Measurements from ENCODE around the gene KCNH4. TPM values are rescaled to one million over a fixed set of nuclear protein-coding genes. Genes with fewer than 3 reads are reported as not detected.

The KCNH4 gene
- total RNA-seq, 2 experiments from 2014 or later: 0.24 to 0.35 TPM

GRCh38 chr17:42117397-42118125 lies 63.4 kb downstream of the KCNH4 start:
- Mint-ChIP-seq H3K27ac (no peak overlapping the region), H3K9me3 (no peaks in the 10 kb centered on the region), H3K27me3 (ENCODE audit: low read depth) (no peaks in the 10 kb centered on the region), H3K36me3 (ENCODE audit: low read depth) (peaks cover 40% of the 10 kb centered on the region), H3K4me1 (ENCODE audit: low read depth) (peaks cover 32% of the 10 kb centered on the region), H3K4me3 (no peak overlapping the region)
- CTCF ChIA-PET: interaction anchor here (0.6 to 5.6 kb wide), 16 partner anchors 13 to 317 kb away, joined by 3 to 29 read pairs (median 4); partner anchors contain the start of genes CNP, DNAJC7, KCNH4 and NKIRAS2
- no peak for DNase-seq
- intact Hi-C loops (cut with micrococcal nuclease): loop anchor here (1.0 to 10.0 kb wide), 4 partner anchors 64 to 407 kb away; partner anchors contain the start of genes ACLY and KCNH4

DNA sequence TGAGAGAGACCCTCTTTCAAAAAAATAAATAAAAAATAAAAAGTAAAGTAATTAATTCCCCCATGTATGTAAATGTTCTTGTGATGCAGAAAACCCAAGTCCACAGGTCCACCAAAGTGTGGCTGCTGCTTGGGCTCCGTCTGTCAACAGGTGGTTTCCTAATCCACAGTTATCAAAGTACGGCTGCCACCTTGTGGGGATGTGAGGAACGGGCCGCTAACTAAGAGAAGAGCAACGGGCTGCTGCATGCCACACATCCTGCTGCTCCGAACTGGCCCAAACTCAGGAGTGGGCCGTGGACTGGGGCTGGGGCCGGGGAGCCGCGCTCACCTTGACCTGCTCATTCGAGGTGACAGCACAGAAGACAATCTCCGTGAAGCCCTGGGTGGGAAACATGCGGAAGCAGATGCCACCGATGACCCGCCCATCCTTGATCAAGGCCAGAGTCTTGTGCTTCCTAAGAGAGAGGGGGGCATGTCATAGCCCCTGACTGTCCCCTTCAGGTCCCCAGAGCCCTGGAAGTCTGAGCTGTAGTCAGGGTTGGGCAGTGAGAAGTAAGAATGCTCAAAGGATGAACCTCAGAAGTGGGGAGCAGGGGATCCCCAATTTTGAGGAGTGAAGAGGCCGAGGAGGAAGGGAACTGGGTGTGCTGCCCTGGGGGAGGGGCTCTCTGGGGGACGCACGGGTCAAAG lies 64.1 kb downstream of the KCNH4 start:
- H3K27ac Mint-ChIP-seq: no peak overlapping the region
- CTCF ChIA-PET: interaction anchor here (0.6 to 5.6 kb wide), 12 partner anchors 13 to 1617 kb away, joined by 3 to 38 read pairs (median 4); partner anchors contain the start of genes CNP, DNAJC7 and NKIRAS2
- peaks cover 36% of the 10 kb centered on the region for H3K4me1 Mint-ChIP-seq (ENCODE audit: low read depth)
- intact Hi-C loops (cut with micrococcal nuclease): loop anchor here (1.0 to 10.0 kb wide), 6 partner anchors 50 to 408 kb away; partner anchors contain the start of gene ACLY
- no peaks in the 10 kb centered on the region for H3K9me3 Mint-ChIP-seq
- H3K4me3 Mint-ChIP-seq: no peak overlapping the region
- peak; percentile 93 for DNase-seq
- peaks cover 40% of the 10 kb centered on the region for H3K36me3 Mint-ChIP-seq (ENCODE audit: low read depth)
- H3K27me3 Mint-ChIP-seq (ENCODE audit: low read depth): no peaks in the 10 kb centered on the region

- DNase-seq: no peak
- intact Hi-C loops (cut with micrococcal nuclease): loop anchor here (5.0 to 10.0 kb wide), 2 partner anchors 411 to 563 kb away; partner anchors contain the start of gene PLEKHH3
- Mint-ChIP-seq H3K27me3 (ENCODE audit: low read depth) (no peaks in the 10 kb centered on the region), H3K27ac (no peak overlapping the region), H3K4me3 (no peak overlapping the region), H3K9me3 (no peaks in the 10 kb centered on the region), H3K36me3 (ENCODE audit: low read depth) (peaks cover 36% of the 10 kb centered on the region), H3K4me1 (ENCODE audit: low read depth) (peaks cover 37% of the 10 kb centered on the region)
- CTCF ChIA-PET: interaction anchor here (0.6 to 4.3 kb wide), 12 partner anchors 9 to 292 kb away, joined by 3 to 38 read pairs (median 4); partner anchors contain the start of gene KCNH4
Measured at GRCh38 chr17:42114118-42114517, 66.8 kb downstream of the KCNH4 start.

DNA sequence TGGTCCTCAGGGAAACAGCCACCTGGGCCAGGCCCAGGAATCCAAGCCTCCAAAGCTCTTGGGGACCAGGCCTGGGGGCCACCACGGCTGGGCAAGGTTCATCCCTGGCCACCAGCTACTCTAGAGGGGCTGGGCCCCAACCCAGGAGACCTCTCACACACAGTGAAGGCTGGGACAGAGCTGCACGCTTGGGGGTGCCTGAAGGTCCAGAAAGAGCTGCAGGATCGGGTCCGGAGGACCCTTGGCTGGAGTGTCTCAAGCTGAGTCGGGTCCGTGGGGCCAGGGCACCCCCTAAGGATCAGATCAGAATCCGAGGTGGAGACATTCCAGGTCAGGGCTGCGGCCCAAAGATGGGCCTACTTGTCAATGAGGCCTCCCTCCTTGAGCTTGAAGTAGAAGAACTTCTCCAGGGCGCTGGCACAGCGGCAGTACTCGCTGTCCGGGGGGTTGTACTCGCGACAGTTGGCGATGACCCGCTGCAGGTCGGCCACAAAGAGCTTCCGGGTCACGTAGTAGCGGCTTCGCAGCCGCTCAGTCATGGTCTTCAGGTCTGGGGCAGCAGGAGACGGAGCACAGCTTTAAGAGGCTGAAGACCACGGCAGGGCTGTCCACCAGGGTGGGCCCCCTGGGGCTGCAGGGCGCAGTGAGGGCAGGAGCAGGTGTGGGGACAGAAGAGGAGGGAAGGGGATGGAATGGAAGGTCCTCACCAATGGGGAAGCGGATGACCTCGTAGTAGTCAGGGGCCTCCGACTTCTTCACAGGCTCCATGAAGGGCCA lies 67.5 kb downstream of the KCNH4 start:
- H3K4me1 Mint-ChIP-seq (ENCODE audit: low read depth): peaks cover 31% of the 10 kb centered on the region
- H3K36me3 Mint-ChIP-seq (ENCODE audit: low read depth): peaks cover 32% of the 10 kb centered on the region
- intact Hi-C loops (cut with micrococcal nuclease): loop anchor here (2.0 to 10.0 kb wide), 3 partner anchors 41 to 564 kb away; partner anchors contain the start of genes PLEKHH3 and RAB5C
- H3K27me3 Mint-ChIP-seq (ENCODE audit: low read depth): no peaks in the 10 kb centered on the region
- H3K4me3 Mint-ChIP-seq: no peak overlapping the region
- peak overlapping the region; percentile 92 for H3K27ac Mint-ChIP-seq
- H3K9me3 Mint-ChIP-seq: no peaks in the 10 kb centered on the region
- CTCF ChIA-PET: interaction anchor here (0.6 to 4.3 kb wide), 15 partner anchors 10 to 293 kb away, joined by 3 to 38 read pairs (median 4); partner anchors contain the start of gene ODAD4
- no peak for DNase-seq

- peak; percentile 90 for DNase-seq
- CTCF ChIA-PET: interaction anchor here (0.8 to 4.3 kb wide), 14 partner anchors 12 to 294 kb away, joined by 3 to 38 read pairs (median 4); partner anchors contain the start of genes NKIRAS2 and ODAD4
- Mint-ChIP-seq H3K9me3 (no peaks in the 10 kb centered on the region), H3K4me3 (peak within 1 kb of the TSS; percentile 81), H3K4me1 (ENCODE audit: low read depth) (peaks cover 38% of the 10 kb centered on the region), H3K27me3 (ENCODE audit: low read depth) (no peaks in the 10 kb centered on the region), H3K27ac (peak within 1 kb of the TSS; percentile 92), H3K36me3 (ENCODE audit: low read depth) (peaks cover 25% of the 10 kb centered on the region)
- intact Hi-C loops (cut with micrococcal nuclease): loop anchor here (1.0 to 10.0 kb wide), 5 partner anchors 21 to 565 kb away; partner anchors contain the start of genes DNAJC7, PLEKHH3 and RAB5C
Measured at GRCh38 chr17:42112552-42113176, 68.3 kb downstream of the KCNH4 start, which contains the start of gene DHX58. Gene DHX58, minus strand, starts transcription at chr17:42112714. Its CDS starts 822 bp downstream, at chr17:42111892.

GRCh38 chr17:42111871-42112551 lies 68.9 kb downstream of the KCNH4 start:
- no peaks in the 10 kb centered on the region for H3K27me3 Mint-ChIP-seq (ENCODE audit: low read depth)
- H3K36me3 Mint-ChIP-seq (ENCODE audit: low read depth): peaks cover 19% of the 10 kb centered on the region
- peaks cover 38% of the 10 kb centered on the region for H3K4me1 Mint-ChIP-seq (ENCODE audit: low read depth)
- CTCF ChIA-PET: interaction anchor here (0.9 to 3.2 kb wide), 8 partner anchors 10 to 152 kb away, joined by 3 to 18 read pairs (median 5); partner anchors contain the start of gene NKIRAS2
- intact Hi-C loops (cut with micrococcal nuclease): loop anchor here (1.0 to 10.0 kb wide), 5 partner anchors 21 to 565 kb away; partner anchors contain the start of genes DNAJC7, PLEKHH3 and RAB5C
- no peaks in the 10 kb centered on the region for H3K9me3 Mint-ChIP-seq
- peak; percentile 70 for DNase-seq
- H3K27ac Mint-ChIP-seq: peak overlapping the region; percentile 92
- H3K4me3 Mint-ChIP-seq: peak overlapping the region; percentile 81

DNA sequence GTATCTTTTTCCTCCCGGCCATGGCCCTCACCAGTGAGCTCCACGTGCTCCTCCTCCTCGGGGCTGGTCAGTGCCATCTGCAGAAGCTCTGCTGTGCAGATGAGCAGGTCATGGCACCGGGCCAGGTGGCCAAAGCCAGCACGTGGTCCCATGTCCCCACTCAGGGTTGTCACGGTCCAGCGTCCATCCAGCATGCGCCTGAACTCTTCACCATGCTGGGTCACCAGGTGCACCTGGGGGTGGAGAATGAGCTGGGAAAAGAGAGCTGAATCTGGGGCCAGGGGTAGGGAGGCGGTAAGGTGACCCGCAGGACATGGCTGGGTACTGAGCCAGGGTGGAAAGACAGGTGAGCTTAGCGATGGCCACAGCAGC lies 69.7 kb downstream of the KCNH4 start:
- Mint-ChIP-seq H3K4me1 (ENCODE audit: low read depth) (peaks cover 34% of the 10 kb centered on the region), H3K27me3 (ENCODE audit: low read depth) (no peaks in the 10 kb centered on the region), H3K9me3 (no peaks in the 10 kb centered on the region), H3K36me3 (ENCODE audit: low read depth) (peaks cover 14% of the 10 kb centered on the region), H3K27ac (peak overlapping the region; percentile 92), H3K4me3 (peak overlapping the region; percentile 43)
- CTCF ChIA-PET: interaction anchor here (0.9 to 6.3 kb wide), 7 partner anchors 9 to 151 kb away, joined by 3 to 34 read pairs (median 6); partner anchors contain the start of gene NKIRAS2
- intact Hi-C loops (cut with micrococcal nuclease): loop anchor here (5.0 to 10.0 kb wide), 2 partner anchors 414 to 566 kb away; partner anchors contain the start of gene PLEKHH3
- DNase-seq: no peak

DNA sequence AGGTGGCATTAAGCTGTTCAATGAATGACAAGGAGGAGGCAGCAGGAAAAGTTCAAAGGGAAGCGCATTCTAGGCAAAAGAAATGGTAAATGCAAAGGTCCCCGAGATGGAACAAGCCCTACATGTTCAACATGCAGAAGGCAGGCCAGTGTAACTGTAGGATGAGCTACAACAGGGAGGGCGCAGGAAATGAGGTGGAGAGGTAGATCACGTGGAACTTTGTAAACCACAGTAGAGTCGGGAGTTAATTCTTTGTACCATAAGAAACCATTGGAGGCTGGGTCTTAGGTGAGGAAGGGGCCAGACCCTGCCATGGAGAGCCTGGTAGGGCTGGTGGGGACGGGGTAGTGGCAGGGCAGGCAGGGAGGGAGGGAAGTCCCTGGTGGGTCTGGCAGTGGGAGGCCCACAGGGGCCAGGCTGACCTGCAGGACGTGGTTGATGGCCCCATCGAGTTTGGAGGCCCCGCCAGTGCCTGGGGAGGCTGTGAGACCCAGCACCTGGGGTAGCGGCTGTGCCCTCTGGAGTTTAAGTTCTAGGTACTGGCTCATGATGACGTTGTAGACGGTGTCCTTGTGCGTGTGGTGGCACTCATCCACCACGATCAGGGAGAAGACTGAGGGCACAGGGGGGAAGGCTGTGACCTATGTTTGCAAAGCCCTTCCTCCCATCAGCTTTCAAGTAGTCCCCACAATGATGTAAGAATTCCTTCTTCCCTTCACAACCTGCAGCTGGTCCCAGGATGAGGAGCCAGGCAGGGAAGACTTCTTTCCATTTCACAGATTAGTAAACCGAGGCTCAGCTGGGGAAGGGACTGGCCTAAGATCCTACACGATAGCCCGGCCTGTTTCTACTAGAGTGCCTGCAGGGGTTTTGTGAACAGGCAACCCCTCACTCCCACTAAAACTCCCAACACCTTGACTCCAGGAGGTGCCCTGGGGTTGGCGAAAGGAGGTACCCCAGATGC lies 70.4 kb downstream of the KCNH4 start:
- Mint-ChIP-seq H3K36me3 (ENCODE audit: low read depth) (peaks cover 9% of the 10 kb centered on the region), H3K4me1 (ENCODE audit: low read depth) (peaks cover 34% of the 10 kb centered on the region), H3K9me3 (no peaks in the 10 kb centered on the region), H3K4me3 (peak overlapping the region; percentile 21), H3K27ac (peak overlapping the region; percentile 92), H3K27me3 (ENCODE audit: low read depth) (no peaks in the 10 kb centered on the region)
- DNase-seq: no peak
- CTCF ChIA-PET: interaction anchor here (0.6 to 6.3 kb wide), 9 partner anchors 9 to 150 kb away, joined by 3 to 34 read pairs (median 4); partner anchors contain the start of gene NKIRAS2
- intact Hi-C loops (cut with micrococcal nuclease): loop anchor here (5.0 to 10.0 kb wide), 2 partner anchors 414 to 567 kb away; partner anchors contain the start of gene PLEKHH3

GRCh38 chr17:42109086-42109485 lies 71.9 kb downstream of the KCNH4 start:
- intact Hi-C loops (cut with micrococcal nuclease): no loop called here
- no peak for DNase-seq
- Mint-ChIP-seq H3K9me3 (no peaks in the 10 kb centered on the region), H3K27me3 (ENCODE audit: low read depth) (no peaks in the 10 kb centered on the region), H3K4me1 (ENCODE audit: low read depth) (peaks cover 34% of the 10 kb centered on the region), H3K36me3 (ENCODE audit: low read depth) (peaks cover 6% of the 10 kb centered on the region), H3K4me3 (no peak overlapping the region), H3K27ac (no peak overlapping the region)
- CTCF ChIA-PET: interaction anchor here (3.1 to 6.3 kb wide), 2 partner anchors 11 to 42 kb away, joined by 11 to 34 read pairs; partner anchors contain the start of gene KAT2A

Measured in activated naive CD4-positive, alpha-beta T cell treated with anti-CD3 and anti-CD28 coated beads for 36 hours (primary cell).